GM06990 (cell line): Measurements from ENCODE around the gene PSMB8.
A peak's percentile ranks its signal among the peaks of the same experiment; 100 is the strongest.
"Not testable (repeated sequence)": the region's sequence is repeated elsewhere in the genome, so short reads cannot be mapped to it uniquely, and the experiment has no call there.

Experiments used
- DNase-seq: peaks from one replicate; pipeline ENCODE4 v3.0.0-alpha.2; 2011; ENCODE audit not compliant: insufficient read length; ENCODE audit errors: extremely low read depth
- H3K27me3 ChIP-seq: replicated peaks from 2 replicates; pipeline ENCODE4 v1.6.0; 2011; ENCODE audit warnings: low read length; ENCODE audit not compliant: control insufficient read depth, insufficient read depth
- H3K36me3 ChIP-seq: 2 replicates; pipeline ENCODE4 v1.5.1; 2011; ENCODE audit warnings: low read length; ENCODE audit not compliant: control insufficient read depth, insufficient read depth
- H3K4me3 ChIP-seq: replicated peaks from 2 replicates; pipeline ENCODE4 v1.5.1; 2011; ENCODE audit warnings: low read depth, mild to moderate bottlenecking, control low read depth, low read length
- TF ChIP-seq, protein P1 (sequence below): IDR thresholded peaks from 2 replicates; pipeline ENCODE4 v1.5.1; 2011; ENCODE audit warnings: low read length, control low read depth, mild to moderate bottlenecking, inconsistent platforms; ENCODE audit not compliant: insufficient read depth, poor library complexity, severe bottlenecking

Gene PSMB8

DNA sequence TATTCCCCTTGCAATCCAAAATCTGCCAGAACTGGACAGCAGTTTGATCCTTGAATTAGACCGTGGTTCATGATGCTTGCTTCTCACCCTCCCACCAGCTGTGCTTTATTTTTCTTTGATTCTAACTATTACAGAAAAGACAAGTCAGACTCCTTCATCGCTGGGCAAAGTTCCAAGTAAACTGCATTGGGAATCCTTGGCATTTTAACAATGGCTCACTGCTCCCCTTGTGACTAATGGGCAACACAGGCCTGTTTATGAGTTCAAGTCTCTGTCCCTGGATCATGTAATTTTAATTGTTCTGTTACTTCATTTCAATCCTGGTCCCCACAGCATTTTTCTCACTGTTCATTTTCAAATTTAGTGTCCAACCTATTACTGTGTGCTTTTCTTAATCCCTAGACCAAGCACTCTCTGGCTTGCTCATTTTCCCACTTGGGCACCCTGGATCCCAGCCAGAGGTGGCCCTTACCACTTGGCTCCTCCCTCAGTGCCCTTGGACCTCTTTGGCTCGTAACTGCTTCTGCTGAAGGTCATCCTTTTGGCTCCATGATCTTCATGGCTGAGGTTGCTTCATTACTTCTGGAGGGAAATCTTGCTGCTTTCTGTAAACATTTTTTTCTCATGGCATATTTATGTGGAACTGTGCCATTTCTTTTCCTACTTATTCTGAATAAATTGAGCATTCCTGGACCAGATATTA is 43.0 kb upstream of the PSMB8 start:
- Histone ChIP-seq H3K36me3 (no peaks in the 10 kb centered on the region), H3K27me3 (no peaks in the 10 kb centered on the region), H3K4me3 (no peak overlapping the region)
- DNase-seq, result no peak
- TF ChIP-seq, protein P1, sequence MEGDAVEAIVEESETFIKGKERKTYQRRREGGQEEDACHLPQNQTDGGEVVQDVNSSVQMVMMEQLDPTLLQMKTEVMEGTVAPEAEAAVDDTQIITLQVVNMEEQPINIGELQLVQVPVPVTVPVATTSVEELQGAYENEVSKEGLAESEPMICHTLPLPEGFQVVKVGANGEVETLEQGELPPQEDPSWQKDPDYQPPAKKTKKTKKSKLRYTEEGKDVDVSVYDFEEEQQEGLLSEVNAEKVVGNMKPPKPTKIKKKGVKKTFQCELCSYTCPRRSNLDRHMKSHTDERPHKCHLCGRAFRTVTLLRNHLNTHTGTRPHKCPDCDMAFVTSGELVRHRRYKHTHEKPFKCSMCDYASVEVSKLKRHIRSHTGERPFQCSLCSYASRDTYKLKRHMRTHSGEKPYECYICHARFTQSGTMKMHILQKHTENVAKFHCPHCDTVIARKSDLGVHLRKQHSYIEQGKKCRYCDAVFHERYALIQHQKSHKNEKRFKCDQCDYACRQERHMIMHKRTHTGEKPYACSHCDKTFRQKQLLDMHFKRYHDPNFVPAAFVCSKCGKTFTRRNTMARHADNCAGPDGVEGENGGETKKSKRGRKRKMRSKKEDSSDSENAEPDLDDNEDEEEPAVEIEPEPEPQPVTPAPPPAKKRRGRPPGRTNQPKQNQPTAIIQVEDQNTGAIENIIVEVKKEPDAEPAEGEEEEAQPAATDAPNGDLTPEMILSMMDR, result no peak

DNA sequence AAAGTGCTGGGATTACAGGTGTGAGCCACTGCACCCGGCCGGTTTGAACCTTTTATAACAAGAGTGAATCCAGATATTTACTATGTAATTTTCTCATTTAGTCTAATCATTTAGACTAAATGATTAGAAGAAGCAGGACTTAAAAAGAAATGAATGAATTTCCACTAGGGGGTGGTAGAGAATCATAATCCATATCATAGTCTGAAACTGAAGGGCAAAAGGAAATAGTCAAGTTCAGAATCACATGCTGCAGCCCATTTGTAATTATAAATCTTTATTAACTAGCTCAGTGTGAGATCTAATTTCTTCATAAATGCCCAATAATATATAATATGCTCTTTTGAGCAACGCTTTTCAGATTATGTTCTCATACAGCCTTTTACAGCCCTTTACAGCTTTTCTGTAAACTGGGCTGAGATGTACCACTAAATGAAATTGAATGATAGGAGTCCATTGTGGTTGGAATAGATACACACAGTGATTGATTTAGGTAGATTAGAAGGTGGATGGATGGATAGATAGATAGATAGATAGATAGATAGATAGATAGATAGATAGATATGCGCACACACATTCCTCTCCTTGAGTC is 41.9 kb upstream of the PSMB8 start:
- Histone ChIP-seq H3K4me3 (no peak overlapping the region), H3K27me3 (no peaks in the 10 kb centered on the region), H3K36me3 (no peaks in the 10 kb centered on the region)
- DNase-seq, result peak; percentile 31
- TF ChIP-seq, protein P1, result peak; percentile 42

GRCh38 chr6:32883789-32884188 is 39.9 kb upstream of the PSMB8 start:
- Histone ChIP-seq H3K36me3 (no peaks in the 10 kb centered on the region), H3K4me3 (no peak overlapping the region), H3K27me3 (no peaks in the 10 kb centered on the region)
- no peak for DNase-seq
- TF ChIP-seq, protein P1, result no peak

GRCh38 chr6:32882879-32883250 is 39.0 kb upstream of the PSMB8 start:
- H3K4me3 ChIP-seq, result no peak overlapping the region
- no peak for DNase-seq
- TF ChIP-seq, protein P1, result no peak
- H3K27me3 ChIP-seq, result no peaks in the 10 kb centered on the region
- no peaks in the 10 kb centered on the region for H3K36me3 ChIP-seq

DNA sequence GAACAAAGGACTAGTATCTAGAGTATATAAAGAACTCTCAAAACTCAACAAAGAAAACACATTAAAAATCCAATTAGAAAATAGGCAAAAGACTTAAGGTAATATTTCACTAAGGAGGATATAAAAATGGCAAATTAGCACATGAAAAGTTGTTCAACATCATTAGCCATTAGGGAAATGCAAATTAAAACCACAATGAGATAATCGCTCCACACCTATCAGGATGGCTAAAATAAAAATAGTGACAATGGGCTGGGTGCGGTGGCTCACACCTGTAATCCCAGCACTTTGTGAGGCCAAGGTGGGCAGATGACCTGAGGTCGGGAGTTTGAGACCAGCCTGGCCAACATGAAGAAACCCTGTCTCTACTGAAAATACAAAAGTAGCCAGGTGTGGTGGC is 37.1 kb upstream of the PSMB8 start:
- not testable (repeated sequence) for H3K36me3 ChIP-seq, H3K4me3 ChIP-seq, DNase-seq, H3K27me3 ChIP-seq

DNA sequence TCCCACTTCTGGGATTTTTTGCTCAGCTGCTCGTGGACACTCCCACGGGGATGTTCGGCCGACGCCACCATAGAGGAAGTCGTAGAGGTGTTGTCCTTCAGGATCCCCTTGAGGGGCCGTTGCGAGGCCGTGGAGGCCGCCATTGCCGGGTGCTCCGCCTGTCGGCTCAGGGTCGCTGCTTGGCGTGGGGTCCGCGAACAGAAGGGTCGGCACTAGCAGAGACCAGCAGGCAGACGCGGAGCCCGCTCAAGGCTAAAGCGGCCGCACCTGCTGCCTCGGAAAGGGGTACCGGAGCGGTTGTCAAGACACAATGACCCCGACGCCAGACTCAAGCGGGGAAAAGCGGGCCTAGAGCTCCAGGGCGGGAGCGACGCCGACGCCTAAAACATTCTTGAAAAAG is 35.8 kb upstream of the PSMB8 start:
- Histone ChIP-seq H3K27me3 (no peaks in the 10 kb centered on the region), H3K36me3 (no peaks in the 10 kb centered on the region)
- TF ChIP-seq, protein P1, result no peak

More for the DNA sequence above, 35.8 kb upstream of the PSMB8 start:
- DNase-seq, result no peak
- no peak overlapping the region for H3K4me3 ChIP-seq
